Endometrial microvascular endothelial cells (primary cell): ENCODE data around the gene MTOR. TPM values are rescaled to one million over a fixed set of nuclear protein-coding genes. Genes with fewer than 3 reads are reported as not detected.

Experiments
- in situ Hi-C: cut with HindIII; loops from 2 replicates; pipeline ENCODE4 v1.10.0; 2017; ENCODE audit warnings: low sequenced_read_pairs, low pct_unique_long_range_greater_than_20kb; ENCODE audit errors: inconsistent ontology term
- total RNA-seq: library from RNA; depleted of rRNA; stranded (reverse); fragments of >200 nt; gene quantifications from one replicate; pipeline ENCODE4 v1.2.3, GENCODE V29; 2015; ENCODE audit errors: inconsistent ontology term

MTOR gene
- total RNA-seq, 1 donor from 2014 or later = 49.7 TPM

DNA sequence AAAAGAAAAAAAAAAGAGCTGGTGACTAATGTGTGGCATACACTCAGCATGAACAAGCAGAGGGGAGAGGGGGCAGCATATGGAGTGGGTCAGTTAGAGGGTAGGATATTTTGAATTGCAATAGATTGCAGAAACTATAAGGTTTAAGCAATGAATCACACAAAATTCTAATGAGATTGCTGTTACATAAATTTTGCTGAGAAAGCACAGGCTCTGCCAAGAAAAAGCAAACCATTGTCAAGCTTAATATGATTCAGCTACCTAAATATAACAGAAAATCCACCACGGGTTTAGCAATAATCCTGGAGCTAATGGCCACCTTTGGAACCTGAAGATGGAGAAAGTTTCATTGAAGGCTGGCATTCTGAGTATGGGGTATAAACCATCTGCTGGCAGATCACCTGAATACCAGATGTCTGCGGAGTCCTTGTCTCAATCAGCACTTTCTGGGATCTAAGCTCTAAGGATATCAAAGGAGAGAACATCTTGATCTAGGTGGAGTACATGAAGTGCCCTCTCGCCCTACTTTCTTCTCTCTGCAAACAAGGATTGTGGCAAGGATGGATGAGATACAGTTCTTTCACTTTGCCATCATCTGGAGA is 103.5 kb downstream of the MTOR start:
- in situ Hi-C loops = no loop called here

DNA sequence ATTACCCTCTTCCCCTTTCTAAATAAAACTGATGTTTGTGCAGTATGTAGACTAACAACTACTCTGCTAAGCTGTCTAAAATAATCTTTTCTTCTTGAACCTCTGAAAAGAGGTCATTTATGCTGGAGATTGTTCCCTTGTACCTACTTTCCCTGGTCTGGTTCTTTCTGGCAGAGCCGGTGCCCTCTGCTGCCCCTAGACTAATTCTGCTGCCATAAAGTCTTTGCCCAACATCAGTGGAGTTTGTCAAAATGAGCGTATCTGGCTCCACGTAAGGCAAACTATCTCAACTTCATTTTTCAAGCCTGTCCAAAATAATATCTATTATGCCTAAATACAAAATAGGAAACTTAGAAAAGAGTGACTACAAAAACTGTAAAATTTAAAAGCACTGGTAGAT is 104.1 kb downstream of the MTOR start:
- in situ Hi-C loops = no loop called here

DNA sequence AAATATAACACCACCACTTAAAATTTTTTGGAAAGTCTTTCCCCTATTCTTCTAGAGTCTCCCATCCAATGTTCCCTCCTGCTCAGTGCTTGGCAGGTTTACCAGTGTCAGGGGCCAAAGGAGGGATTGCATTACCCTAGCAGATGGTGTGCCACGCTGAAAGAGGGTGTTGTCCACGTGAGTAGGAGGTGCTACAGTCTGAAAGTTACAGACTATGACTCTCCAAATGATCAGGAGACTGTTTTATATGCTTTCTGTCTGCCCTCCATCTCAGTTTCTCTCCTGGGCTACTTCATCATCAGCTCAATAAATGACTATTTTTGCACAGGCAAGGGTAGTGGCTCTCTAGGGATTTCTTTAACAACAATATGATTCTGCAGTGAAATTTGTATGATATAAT is 104.5 kb downstream of the MTOR start:
- in situ Hi-C loops = no loop called here

DNA sequence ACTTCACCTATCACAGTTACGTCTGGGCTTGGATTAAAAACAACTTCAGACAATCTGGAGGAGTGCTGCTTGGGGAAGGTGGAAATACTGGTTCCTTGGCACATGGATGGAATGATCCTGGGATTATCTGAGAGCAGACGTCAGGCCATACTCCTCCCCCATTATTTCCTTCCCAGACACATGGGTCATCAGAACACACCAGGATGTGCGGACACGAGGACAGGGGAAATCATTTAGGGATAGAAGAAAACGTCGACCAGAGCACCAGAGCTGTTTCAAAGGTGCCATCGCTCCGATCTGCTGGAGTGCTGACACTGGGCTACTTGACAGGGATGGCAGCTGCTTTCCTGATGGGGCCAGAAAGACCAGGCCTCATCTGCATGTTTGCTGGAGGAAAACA is 105.0 kb downstream of the MTOR start:
- in situ Hi-C loops = no loop called here

DNA sequence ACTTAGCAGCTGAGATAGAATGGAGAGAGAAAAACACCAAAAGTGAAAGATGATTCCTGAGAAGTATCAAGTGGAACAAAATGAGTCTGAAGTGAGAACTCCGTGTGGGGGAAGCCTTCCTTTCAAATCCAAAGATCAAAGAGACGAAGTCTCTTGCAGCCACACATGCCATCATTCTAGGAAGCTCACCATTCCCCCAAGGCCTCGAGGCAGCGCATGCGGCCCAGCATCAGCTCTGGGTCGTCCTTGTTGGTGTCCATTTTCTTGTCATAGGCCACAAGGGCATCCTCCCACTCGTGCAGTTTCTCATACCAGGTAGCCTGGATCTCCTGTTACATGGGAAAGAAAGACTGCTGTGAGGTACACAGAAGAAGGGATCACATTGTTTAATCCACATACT is 105.4 kb downstream of the MTOR start:
- in situ Hi-C loops = no loop called here

DNA sequence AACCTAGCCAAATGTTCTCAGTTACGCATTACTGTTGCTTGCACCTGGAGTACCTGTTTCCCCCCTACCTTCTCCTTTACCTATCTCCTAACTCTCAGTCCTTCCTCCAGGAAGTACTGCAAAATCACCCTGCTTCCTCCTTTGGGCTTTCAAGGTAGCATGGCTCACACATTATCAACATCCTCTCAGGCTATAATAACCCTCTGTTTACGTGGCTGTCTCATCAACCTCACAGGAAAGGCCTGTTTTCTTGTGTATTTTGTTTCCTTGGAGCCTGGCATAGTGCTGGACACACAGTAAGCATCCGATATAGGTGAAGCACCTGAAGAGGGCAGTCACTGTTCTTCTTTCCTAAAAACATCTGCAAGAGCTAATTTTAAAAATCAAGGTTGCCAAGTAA is 105.9 kb downstream of the MTOR start:
- in situ Hi-C loops = no loop called here

DNA sequence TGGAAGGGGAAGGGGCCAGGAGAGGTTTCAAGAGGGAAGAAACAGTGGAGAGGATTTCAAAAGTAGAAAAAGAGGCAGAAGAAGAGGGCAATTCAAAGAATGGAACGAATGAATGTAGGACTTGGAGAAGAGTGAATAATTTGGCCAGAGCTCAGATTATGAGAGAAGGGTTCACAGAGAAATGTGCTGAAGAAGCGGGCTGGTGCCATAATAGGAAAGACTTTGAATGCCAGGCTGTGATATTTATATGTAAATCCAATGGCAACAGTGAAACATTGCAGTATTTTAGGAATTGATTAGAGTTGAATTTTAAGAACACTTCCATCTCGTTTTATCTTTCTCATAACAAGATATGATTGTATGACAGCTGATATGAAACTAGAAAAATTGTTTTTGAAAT is 109.2 kb downstream of the MTOR start:
- in situ Hi-C loops = no loop called here

DNA sequence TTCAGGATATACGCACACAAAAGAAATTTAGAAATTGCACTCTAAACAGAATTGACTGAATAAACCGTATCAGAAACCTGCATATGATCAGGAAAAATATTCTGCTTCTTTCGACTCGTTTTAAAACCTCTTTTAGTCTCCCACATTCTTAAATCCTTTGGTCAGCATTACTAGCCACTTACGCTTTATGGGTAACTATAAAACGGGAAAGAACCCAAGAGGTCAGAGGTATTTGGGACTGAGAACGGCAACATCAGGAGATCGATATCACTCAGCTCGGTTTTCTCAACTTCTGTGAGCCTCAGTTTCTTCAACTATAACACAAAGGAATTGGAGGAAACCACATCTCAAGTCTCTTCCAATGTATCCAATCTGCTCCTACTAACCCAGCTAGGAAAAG is 109.6 kb downstream of the MTOR start:
- in situ Hi-C loops = no loop called here

DNA sequence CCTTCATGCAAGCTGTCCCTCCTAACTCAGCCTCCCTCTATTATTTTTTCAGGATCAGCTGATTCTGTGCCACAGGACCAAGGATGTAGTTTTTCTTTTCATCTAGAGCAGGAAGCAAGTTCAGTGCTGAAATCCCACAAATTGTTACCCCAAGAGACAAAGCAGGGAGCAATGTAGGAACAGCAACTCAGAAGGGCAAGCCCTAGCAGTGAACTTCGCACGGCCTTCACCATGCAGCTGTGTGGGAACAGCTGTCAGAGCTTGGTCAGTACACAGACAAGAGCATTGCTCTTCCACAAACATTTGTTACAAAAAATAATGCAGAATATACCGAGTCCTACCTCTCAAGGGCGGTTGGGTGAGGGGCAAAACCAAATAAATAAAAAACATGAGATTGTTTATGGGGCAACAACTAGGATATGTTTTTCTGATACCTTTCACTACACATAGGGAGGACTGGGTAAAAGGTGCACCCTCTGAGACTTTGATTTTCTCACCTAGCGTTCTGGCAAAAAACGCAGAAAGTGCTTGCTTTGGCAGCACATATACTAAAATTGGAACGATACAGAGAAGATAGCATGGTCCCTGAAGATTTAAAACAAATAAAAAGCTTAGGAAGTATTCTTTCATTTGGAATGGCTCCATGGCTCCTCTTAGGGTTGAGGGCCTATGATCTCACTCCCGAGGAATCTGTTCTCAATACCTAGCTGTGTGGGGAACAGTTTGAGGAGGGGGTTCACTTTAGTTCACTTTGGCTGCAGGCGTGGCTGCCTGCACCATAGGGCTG is 110.3 kb downstream of the MTOR start:
- in situ Hi-C loops = no loop called here

DNA sequence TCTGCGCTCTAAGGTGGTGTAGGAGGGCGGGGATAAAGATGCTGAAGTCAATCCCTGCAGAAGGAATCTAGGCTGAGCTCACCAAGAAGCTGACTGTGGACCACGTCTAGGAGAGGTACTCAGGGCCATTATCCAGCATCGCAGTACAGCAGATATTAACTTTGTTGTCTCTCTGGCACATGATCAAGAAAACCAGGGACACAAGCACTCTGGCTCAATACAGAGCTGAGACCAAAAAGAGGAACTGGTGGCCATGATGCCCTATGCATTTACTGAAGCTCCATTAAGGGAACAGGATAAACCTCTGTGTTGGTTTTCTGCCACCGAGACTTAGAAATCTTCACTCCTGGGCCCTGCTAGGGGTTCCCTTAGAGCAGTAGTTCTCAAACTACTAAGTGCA is 111.2 kb downstream of the MTOR start:
- in situ Hi-C loops = no loop called here

DNA sequence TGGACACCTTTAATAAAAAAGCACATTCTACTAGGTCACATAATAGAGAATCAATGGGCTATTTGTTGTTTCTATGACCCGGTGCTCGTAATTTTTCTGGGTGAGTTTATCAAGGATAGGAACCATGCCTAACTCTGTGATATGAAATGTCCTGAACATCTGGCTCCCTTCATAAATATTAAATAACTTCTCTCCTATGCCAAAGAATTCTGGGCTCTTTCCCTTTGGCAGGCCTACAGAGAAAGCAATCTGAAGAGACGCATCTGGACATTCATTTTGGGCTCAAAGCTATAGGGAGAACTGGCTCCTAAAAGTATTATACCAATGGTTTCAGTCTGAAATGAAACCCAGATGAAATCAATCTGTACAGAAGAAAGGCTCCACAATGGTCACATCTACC is 112.0 kb downstream of the MTOR start:
- in situ Hi-C loops = no loop called here

DNA sequence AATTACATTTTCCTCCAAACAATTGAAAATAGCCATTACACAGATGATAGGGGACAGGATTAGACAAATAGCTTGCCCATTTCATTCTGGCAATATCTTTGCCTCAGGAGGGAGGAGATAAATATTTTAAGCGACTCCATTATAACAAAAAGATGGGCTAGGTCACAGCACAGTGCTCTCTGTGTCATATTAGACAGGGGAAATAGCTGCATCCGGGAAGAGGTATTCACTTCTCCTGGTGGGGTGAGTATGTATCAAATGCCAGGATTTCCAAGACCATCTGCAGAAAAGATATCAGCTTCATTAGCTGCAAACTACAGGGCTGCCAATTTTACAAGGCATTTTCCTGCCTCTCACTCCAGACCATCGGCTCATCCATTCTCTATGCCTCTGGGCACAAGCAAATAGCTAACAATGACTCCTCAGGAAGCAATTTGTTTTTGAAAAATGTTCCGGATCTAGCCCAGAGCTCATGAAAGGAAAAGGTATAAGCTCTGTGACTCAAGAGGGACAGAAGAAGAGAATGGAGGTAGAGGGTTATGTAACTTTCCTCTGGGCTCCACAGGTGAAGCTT is 115.1 kb downstream of the MTOR start:
- in situ Hi-C loops = no loop called here

DNA sequence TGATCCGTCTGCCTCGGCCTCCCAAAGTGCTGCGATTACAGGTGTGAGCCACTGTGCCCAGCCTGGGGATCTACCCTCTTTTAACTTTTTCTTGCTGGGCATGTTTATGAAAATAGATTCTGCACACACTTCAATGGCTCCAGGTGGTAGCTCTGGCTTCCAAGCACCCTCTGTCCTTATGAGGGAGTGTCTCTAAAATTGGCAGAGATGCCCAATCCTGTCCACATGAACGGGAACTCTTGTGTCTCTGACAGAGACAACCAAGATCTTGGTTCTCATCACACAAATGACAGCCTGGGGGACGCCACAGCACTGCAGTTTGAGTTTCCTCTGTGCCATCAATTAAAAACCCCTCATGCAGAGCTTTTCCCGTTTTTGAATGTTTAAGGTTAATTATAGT is 116.6 kb downstream of the MTOR start:
- in situ Hi-C loops = no loop called here

DNA sequence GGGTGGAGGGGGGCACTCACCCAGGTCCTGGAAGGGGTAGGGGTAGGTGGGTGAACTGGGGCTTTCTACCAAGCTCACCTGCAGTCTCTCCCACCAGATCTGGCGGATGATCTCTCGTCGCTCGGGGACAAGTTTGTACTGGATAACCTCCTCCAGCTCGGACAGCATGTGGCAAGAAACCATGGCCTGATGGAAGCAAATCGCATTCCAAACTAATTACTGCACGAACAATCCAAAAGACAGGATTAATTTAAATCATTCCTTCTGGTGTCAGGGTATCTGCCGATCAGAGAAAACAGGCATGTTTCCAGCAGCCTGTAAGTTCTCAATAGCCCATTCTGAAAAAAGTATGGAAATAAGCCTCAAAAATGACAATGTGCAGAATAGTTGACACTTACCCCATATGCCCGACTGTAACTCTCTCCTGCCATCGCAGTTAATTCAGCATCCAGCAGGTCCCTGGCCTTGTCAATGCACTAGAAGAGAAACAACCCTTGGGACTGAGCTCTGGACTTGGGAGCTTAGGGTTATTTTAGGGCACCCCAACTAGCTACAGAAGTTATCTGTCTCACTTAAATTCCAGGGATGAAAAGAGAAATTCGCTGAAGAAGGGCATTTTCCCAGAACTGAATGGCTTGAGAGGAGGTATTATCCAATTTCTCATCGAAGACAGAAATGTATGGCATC is 117.6 kb downstream of the MTOR start:
- in situ Hi-C loops = no loop called here

DNA sequence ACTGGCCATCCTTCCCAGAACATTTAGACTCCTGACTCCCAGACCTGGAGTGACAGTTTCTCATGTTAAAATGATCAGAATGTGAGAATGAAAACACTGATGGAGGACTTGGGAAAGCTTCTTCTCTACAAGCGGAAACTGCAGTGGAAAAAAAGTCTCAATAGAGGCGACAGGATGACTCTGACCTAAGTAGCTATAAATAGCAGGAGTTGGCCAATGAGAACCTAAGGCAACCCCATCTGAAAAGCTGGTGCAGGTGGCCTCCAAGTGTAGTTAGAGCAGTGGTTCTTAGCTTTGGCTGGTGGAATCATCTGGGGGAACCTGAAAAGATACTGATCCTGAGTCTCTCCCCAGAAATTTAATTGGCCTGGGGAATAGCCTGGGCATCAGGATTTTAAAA is 118.4 kb downstream of the MTOR start:
- in situ Hi-C loops = no loop called here

DNA sequence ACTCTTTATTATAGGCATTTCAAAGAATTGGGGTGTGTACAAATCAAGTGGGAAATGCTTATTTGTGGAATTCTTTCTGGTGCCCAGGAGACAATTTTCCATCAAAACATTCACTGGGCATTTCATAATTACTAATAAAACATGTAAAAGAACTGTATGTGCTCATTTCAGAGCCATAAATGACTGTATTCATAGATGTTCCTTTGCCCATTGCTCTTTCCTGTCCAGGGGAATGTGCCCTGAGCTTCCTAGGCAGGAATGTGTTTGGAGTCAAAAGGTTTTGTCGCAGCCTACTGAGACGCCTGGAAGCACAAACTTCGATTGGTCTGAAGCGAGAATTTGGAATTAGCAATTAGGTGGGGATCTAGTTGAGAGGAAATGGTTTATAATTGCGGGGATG is 119.0 kb downstream of the MTOR start:
- in situ Hi-C loops = no loop called here

DNA sequence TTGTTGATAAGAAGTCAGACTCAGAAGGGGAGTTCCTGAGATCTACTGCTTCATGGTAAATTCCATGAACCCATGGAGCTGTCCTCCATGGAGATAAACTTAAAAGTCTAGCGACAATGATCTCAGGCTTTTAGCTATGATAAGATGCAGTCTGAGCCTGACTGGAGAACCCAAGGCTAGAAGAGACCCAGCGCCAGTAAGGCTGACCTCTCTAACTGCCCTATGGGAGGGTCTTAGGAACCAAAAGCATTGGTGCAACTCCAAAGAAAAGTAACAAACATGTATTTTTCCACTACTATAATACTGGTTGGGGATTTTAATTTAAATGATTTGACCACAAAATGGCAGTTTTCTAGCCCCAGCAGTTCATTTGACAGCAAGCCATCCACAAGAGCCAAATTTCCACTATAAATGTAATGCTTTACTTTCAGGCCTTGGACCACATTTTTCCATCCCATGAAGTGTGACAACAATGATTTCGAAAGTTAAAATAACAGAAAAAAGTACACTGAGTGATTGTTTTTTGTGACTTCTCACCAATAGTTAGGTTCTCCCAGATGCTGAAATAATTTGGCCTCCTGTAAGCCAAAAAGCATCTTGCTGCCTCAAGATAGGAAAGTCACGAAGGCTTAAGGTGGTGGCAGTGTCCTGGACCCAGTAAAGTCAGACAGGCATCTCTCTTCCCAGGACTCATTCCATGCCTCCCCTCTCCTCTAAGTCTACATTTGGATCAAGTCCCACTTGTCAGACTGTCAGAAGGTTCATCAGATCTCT is 119.5 kb downstream of the MTOR start:
- in situ Hi-C loops = no loop called here

DNA sequence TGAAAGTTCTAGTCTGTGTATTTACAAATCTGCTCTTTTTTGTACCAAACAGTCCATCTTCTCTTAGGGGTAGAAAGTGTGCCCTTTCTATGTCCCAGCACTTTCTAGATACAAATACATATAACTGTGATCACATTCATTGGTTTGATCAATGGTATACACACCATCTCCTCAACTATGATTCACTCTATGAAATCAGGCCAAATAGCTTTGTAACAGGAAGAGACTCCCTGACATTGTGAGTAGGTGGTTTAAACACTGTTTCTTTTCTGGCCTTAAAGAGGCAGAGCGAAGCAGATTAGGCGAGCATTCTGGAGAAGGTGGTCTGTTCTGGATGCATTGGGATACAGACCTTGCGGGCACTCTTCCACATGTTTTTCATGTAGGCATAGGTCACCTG is 123.4 kb downstream of the MTOR start:
- in situ Hi-C loops = no loop called here

DNA sequence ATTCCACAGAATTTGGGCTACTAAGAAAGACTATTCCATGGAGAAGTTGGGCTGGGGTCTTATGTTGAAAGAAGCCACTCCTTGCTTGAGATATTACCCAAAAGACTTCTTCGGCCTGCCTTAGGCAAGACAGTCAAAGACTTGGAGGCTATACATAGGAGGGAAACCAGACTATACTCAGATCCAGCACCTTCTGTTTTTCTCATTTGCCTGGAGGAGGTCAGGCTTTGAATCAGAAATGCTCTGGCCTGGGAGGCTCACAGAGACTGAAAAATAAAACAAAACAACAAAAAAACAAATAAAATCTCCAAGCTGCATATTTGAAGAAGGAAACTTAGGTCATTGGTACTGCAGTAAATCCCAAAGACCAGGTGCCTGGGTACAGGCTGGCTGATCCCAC is 124.3 kb downstream of the MTOR start:
- in situ Hi-C loops = no loop called here
